H9 (cell line): ENCODE data around the gene PTPRJ. TPM values are rescaled to one million over a fixed set of nuclear protein-coding genes. Genes with fewer than 3 reads are reported as not detected.

Source experiments
- DNase-seq: peaks from one replicate; pipeline ENCODE4 v3.0.0-alpha.2; 2017
- H2AFZ ChIP-seq: one replicate; pipeline ENCODE4 v1.6.1; 2013; ENCODE audit warnings: mild to moderate bottlenecking, low read length, control low read depth, moderate library complexity
- H2AK5ac ChIP-seq: 2 replicates; pipeline ENCODE4 v1.6.1; 2013; ENCODE audit warnings: low read length, control low read depth, mixed read lengths; ENCODE audit not compliant: insufficient read length
- H2BK120ac ChIP-seq: one replicate; pipeline ENCODE4 v1.6.1; 2013; ENCODE audit warnings: low read depth, mild to moderate bottlenecking, low read length, control low read depth, inconsistent platforms; ENCODE audit not compliant: poor library complexity, severe bottlenecking
- H2BK12ac ChIP-seq: 2 replicates; pipeline ENCODE4 v1.6.1; 2013; ENCODE audit warnings: low read length, control low read depth, mixed read lengths, low read depth; ENCODE audit not compliant: insufficient read length
- H2BK15ac ChIP-seq: 2 replicates; pipeline ENCODE4 v1.6.1; 2013; ENCODE audit warnings: low read depth, low read length, control low read depth
- H2BK20ac ChIP-seq: one replicate; pipeline ENCODE4 v1.6.1; 2013; ENCODE audit warnings: low read depth, mild to moderate bottlenecking, low read length, control low read depth, inconsistent platforms; ENCODE audit not compliant: poor library complexity, severe bottlenecking
- H2BK5ac ChIP-seq: 2 replicates; pipeline ENCODE4 v1.6.1; 2013; ENCODE audit warnings: low read length, control low read depth, mixed read lengths; ENCODE audit not compliant: insufficient read length
- H3K14ac ChIP-seq: 2 replicates; pipeline ENCODE4 v1.6.1; 2013; ENCODE audit warnings: low read length, control low read depth; ENCODE audit not compliant: insufficient read depth
- H3K18ac ChIP-seq: 2 replicates; pipeline ENCODE4 v1.6.1; 2013; ENCODE audit warnings: low read depth, mild to moderate bottlenecking, mixed read lengths, low read length, control low read depth; ENCODE audit not compliant: insufficient read length
- H3K23ac ChIP-seq: 2 replicates; pipeline ENCODE4 v1.6.1; 2013; ENCODE audit warnings: low read length, control low read depth, mixed read lengths, low read depth; ENCODE audit not compliant: insufficient read length
- H3K23me2 ChIP-seq: 2 replicates; pipeline ENCODE4 v1.6.1; 2013; ENCODE audit warnings: low read depth, mild to moderate bottlenecking, mixed read lengths, low read length, control low read depth; ENCODE audit not compliant: insufficient read length, poor library complexity, severe bottlenecking
- H3K27ac ChIP-seq: 2 replicates; pipeline ENCODE4 v1.5.1; 2013; ENCODE audit warnings: low read length, control low read depth, mixed read lengths, low read depth; ENCODE audit not compliant: insufficient read length
- H3K27me3 ChIP-seq: 2 replicates; pipeline ENCODE4 v1.6.1; 2013; ENCODE audit warnings: low read length, control low read depth, inconsistent platforms; ENCODE audit not compliant: insufficient read depth
- H3K4ac ChIP-seq: 2 replicates; pipeline ENCODE4 v1.6.1; 2013; ENCODE audit warnings: low read depth, mild to moderate bottlenecking, control low read depth, inconsistent platforms, low read length, moderate library complexity
- H3K4me1 ChIP-seq: 2 replicates; pipeline ENCODE4 v1.6.1; 2013; ENCODE audit warnings: low read length, control low read depth, inconsistent platforms; ENCODE audit not compliant: insufficient read depth
- H3K4me2 ChIP-seq: 2 replicates; pipeline ENCODE4 v1.6.1; 2013; ENCODE audit warnings: low read length, control low read depth, mixed read lengths; ENCODE audit not compliant: insufficient read length, insufficient read depth
- H3K56ac ChIP-seq: 2 replicates; pipeline ENCODE4 v1.6.1; 2013; ENCODE audit warnings: low read depth, mild to moderate bottlenecking, mixed read lengths, low read length, control low read depth; ENCODE audit not compliant: insufficient read length
- H3K79me1 ChIP-seq: 2 replicates; pipeline ENCODE4 v1.6.1; 2013; ENCODE audit warnings: low read depth, mild to moderate bottlenecking, moderate library complexity, low read length, control low read depth, inconsistent platforms; ENCODE audit not compliant: insufficient read depth, poor library complexity, severe bottlenecking
- H3K79me2 ChIP-seq: 2 replicates; pipeline ENCODE4 v1.6.1; 2013; ENCODE audit warnings: low read length, control low read depth, inconsistent platforms; ENCODE audit not compliant: insufficient read depth
- H3K9ac ChIP-seq: 2 replicates; pipeline ENCODE4 v1.6.1; 2013; ENCODE audit warnings: low read length, control low read depth, mixed read lengths; ENCODE audit not compliant: insufficient read length; ENCODE audit errors: extremely low read depth
- H3K9me3 ChIP-seq: one replicate; pipeline ENCODE4 v1.6.1; 2013; ENCODE audit warnings: low read depth, low read length, inconsistent platforms; ENCODE audit not compliant: control insufficient read depth
- H3T11ph ChIP-seq: one replicate; pipeline ENCODE4 v1.6.1; 2013; ENCODE audit warnings: mild to moderate bottlenecking, low read length, control low read depth, inconsistent platforms
- H4K20me1 ChIP-seq: one replicate; pipeline ENCODE4 v1.6.1; 2013; ENCODE audit not compliant: control insufficient read depth, insufficient read length, insufficient read depth
- H4K5ac ChIP-seq: 2 replicates; pipeline ENCODE4 v1.6.1; 2013; ENCODE audit warnings: low read depth, mild to moderate bottlenecking, mixed read lengths, low read length, control low read depth; ENCODE audit not compliant: insufficient read length
- H4K8ac ChIP-seq: replicated peaks from 2 replicates; pipeline ENCODE4 v1.6.1; 2013; ENCODE audit warnings: low read length, control low read depth, mixed read lengths, low read depth; ENCODE audit not compliant: insufficient read length
- H4K91ac ChIP-seq: 2 replicates; pipeline ENCODE4 v1.6.1; 2013; ENCODE audit warnings: low read depth, mild to moderate bottlenecking, moderate library complexity, mixed read lengths, low read length, control low read depth; ENCODE audit not compliant: insufficient read length
- H3K27ac Mint-ChIP-seq, 3 experiments: 2 replicates in 2 of 3; 3 replicates in 1 of 3; pipeline ENCODE4 v1.8.0; 2020 to 2021; ENCODE audit warnings: mixed read lengths in 3 of 3, mild to moderate bottlenecking in 1 of 3, moderate library complexity in 1 of 3
- H3K27me3 Mint-ChIP-seq: 2 replicates; pipeline ENCODE4 v1.8.0; 2021; ENCODE audit warnings: low read depth, mild to moderate bottlenecking, moderate library complexity, mixed read lengths
- H3K36me3 Mint-ChIP-seq, 3 experiments: 2 replicates in 2 of 3; 3 replicates in 1 of 3; pipeline ENCODE4 v1.8.0; 2020 to 2021; ENCODE audit warnings: low read depth in 3 of 3, mixed read lengths in 3 of 3; ENCODE audit not compliant: insufficient read depth in 1 of 3
- H3K4me1 Mint-ChIP-seq, 2 experiments: 2 replicates each; pipeline ENCODE4 v1.8.0; 2020; ENCODE audit warnings: mixed read lengths in 2 of 2
- H3K4me3 Mint-ChIP-seq, 2 experiments: 2 replicates in 1 of 2; 3 replicates in 1 of 2; pipeline ENCODE4 v1.8.0; 2020 to 2021; ENCODE audit warnings: mild to moderate bottlenecking in 2 of 2, mixed read lengths in 2 of 2, moderate library complexity in 1 of 2
- H3K9me3 Mint-ChIP-seq, 2 experiments: 2 replicates in 1 of 2; 3 replicates in 1 of 2; pipeline ENCODE4 v1.8.0; 2020; ENCODE audit warnings: mild to moderate bottlenecking in 2 of 2, mixed read lengths in 2 of 2, moderate library complexity in 1 of 2
- total RNA-seq: library from RNA; stranded (reverse); gene quantifications from 2 replicates; pipeline ENCODE4 v1.2.1, GENCODE V29; 2021
- TF ChIP-seq, protein P1 (sequence below): fragments of 200-600 bp; sonication (generic); conservative IDR thresholded peaks from 3 replicates; pipeline ENCODE4 v1.8.0; 2021; ENCODE audit warnings: antibody characterized with exemption, mild to moderate bottlenecking

PTPRJ gene
- total RNA-seq, 1 experiment from 2014 or later, result 10.6 TPM

DNA sequence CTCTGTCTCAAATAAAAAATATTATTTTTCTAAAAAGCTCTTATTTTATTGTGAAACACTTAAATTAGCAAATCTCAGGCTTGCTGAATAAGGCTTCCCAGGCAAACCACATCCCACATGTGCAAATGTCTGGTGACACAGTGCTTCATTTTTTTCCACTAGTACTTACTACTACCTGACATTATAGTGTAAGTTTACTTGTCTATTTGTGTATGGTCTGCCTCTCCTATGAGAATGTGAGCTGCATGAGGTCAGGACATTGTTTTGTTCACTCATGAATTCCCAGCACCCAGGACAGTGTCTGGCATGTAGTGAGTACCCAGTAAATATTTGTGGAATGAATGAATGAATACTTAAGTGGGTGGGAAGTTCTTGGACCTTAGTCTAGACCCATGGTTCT is 103.1 kb downstream of the PTPRJ start:
- Histone ChIP-seq H3K79me2 (no peaks in the 10 kb centered on the region), H3T11ph (no peak overlapping the region), H3K18ac (no peak overlapping the region), H3K27ac (no peak overlapping the region), H2BK12ac (no peak overlapping the region), H4K5ac (no peak overlapping the region), H4K8ac (no peak overlapping the region), H4K91ac (no peak overlapping the region), H2AFZ (no peak overlapping the region), H4K20me1 (no peaks in the 10 kb centered on the region), H2BK5ac (no peak overlapping the region), H3K23me2 (no peaks in the 10 kb centered on the region), H3K27me3 (no peaks in the 10 kb centered on the region), H3K9ac (no peak overlapping the region), H3K4ac (no peak overlapping the region), H3K14ac (no peak overlapping the region), H3K56ac (no peak overlapping the region), H2AK5ac (no peak overlapping the region), H3K9me3 (no peaks in the 10 kb centered on the region), H3K79me1 (no peaks in the 10 kb centered on the region), H3K4me1 (peaks cover 3% of the 10 kb centered on the region; the same call in 1 of the 2 replicates), H2BK15ac (no peak overlapping the region), H2BK20ac (no peak overlapping the region), H3K4me2 (no peak overlapping the region), H3K23ac (no peak overlapping the region), H2BK120ac (no peak overlapping the region)
- Mint-ChIP-seq H3K27ac (no peak overlapping the region), H3K27me3 (no peaks in the 10 kb centered on the region), H3K36me3 (no peaks in the 10 kb centered on the region; a peak in 1 of 7 replicates), H3K4me3 (no peak overlapping the region), H3K9me3 (no peaks in the 10 kb centered on the region; a peak in 1 of 5 replicates), H3K4me1 (peaks cover 7 to 23% of the 10 kb centered on the region in 2 experiments)
- DNase-seq, result no peak
- TF ChIP-seq, protein P1, sequence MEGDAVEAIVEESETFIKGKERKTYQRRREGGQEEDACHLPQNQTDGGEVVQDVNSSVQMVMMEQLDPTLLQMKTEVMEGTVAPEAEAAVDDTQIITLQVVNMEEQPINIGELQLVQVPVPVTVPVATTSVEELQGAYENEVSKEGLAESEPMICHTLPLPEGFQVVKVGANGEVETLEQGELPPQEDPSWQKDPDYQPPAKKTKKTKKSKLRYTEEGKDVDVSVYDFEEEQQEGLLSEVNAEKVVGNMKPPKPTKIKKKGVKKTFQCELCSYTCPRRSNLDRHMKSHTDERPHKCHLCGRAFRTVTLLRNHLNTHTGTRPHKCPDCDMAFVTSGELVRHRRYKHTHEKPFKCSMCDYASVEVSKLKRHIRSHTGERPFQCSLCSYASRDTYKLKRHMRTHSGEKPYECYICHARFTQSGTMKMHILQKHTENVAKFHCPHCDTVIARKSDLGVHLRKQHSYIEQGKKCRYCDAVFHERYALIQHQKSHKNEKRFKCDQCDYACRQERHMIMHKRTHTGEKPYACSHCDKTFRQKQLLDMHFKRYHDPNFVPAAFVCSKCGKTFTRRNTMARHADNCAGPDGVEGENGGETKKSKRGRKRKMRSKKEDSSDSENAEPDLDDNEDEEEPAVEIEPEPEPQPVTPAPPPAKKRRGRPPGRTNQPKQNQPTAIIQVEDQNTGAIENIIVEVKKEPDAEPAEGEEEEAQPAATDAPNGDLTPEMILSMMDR, result no peak
